PFSK-1 (cell line): ENCODE results near the gene ARL10.

Experiments used
- FOXP2 ChIP-seq: optimal IDR thresholded peaks from 2 replicates; pipeline ENCODE3; 2011; ENCODE audit warnings: borderline replicate concordance, control low read depth, inconsistent platforms; ENCODE audit not compliant: insufficient read depth; ENCODE audit errors: extremely low read length, extremely low read depth
- POLR2AphosphoS5 ChIP-seq: IDR thresholded peaks from 2 replicates; pipeline ENCODE4 v1.6.1; 2012; ENCODE audit warnings: low read depth, mild to moderate bottlenecking, control low read depth, low read length, moderate library complexity
- REST ChIP-seq, 2 experiments: IDR thresholded peaks; 2 replicates each; pipeline versions ENCODE4 v1.6.1 to v1.8.0; 2011 to 2012; ENCODE audit warnings: low read depth in 2 of 2, low read length in 2 of 2, control low read depth in 1 of 2, inconsistent platforms in 1 of 2, mild to moderate bottlenecking in 1 of 2, moderate library complexity in 1 of 2; ENCODE audit not compliant: insufficient read depth in 1 of 2
- SIN3A ChIP-seq: IDR thresholded peaks from 2 replicates; pipeline ENCODE4 v1.6.1; 2012; ENCODE audit warnings: mild to moderate bottlenecking, low read length, moderate library complexity, borderline replicate concordance; ENCODE audit not compliant: insufficient read depth
- TAF1 ChIP-seq: IDR thresholded peaks from 2 replicates; pipeline ENCODE4 v1.6.1; 2012; ENCODE audit warnings: low read length, control low read depth, borderline replicate concordance; ENCODE audit not compliant: insufficient read depth

ARL10 gene

GRCh38 chr5:176405656-176406435 lies 40.6 kb downstream of the ARL10 start:
- no peak for TF ChIP-seq TAF1
- no peak for TF ChIP-seq FOXP2
- no peak for TF ChIP-seq REST (IDR thresholded peaks at IDR 0.05; ENCODE audit: insufficient read depth in 1 of 2, low read depth in 2 of 2, low read length in 2 of 2)
- no peak for TF ChIP-seq POLR2AphosphoS5
- TF ChIP-seq SIN3A: no peak

- TF ChIP-seq SIN3A (no peak), REST (IDR thresholded peaks at IDR 0.05; ENCODE audit: insufficient read depth in 1 of 2, low read depth in 2 of 2, low read length in 2 of 2) (no peak), FOXP2 (no peak), POLR2AphosphoS5 (no peak), TAF1 (no peak)
Measured at GRCh38 chr5:176406436-176407052, 41.3 kb downstream of the ARL10 start.

GRCh38 chr5:176407456-176408251 lies 42.4 kb downstream of the ARL10 start:
- TF ChIP-seq POLR2AphosphoS5 (no peak), TAF1 (no peak), FOXP2 (no peak), REST (IDR thresholded peaks at IDR 0.05; ENCODE audit: insufficient read depth in 1 of 2, low read depth in 2 of 2, low read length in 2 of 2) (no peak), SIN3A (no peak)

GRCh38 chr5:176408590-176408989 lies 43.3 kb downstream of the ARL10 start:
- TF ChIP-seq POLR2AphosphoS5: no peak

GRCh38 chr5:176409765-176410164 lies 44.5 kb downstream of the ARL10 start:
- TF ChIP-seq REST (IDR thresholded peaks at IDR 0.05; ENCODE audit: insufficient read depth in 1 of 2, low read depth in 2 of 2, low read length in 2 of 2) (no peak), FOXP2 (no peak), SIN3A (no peak), TAF1 (no peak)
